ENCODE results near the gene ZFAND3. TPM values are rescaled to one million over a fixed set of nuclear protein-coding genes. Genes with fewer than 3 reads are reported as not detected.

ZFAND3 gene
- total and polyA plus RNA-seq, 2 experiments from 2014 or later, result 36.5 to 50.0 TPM

DNA sequence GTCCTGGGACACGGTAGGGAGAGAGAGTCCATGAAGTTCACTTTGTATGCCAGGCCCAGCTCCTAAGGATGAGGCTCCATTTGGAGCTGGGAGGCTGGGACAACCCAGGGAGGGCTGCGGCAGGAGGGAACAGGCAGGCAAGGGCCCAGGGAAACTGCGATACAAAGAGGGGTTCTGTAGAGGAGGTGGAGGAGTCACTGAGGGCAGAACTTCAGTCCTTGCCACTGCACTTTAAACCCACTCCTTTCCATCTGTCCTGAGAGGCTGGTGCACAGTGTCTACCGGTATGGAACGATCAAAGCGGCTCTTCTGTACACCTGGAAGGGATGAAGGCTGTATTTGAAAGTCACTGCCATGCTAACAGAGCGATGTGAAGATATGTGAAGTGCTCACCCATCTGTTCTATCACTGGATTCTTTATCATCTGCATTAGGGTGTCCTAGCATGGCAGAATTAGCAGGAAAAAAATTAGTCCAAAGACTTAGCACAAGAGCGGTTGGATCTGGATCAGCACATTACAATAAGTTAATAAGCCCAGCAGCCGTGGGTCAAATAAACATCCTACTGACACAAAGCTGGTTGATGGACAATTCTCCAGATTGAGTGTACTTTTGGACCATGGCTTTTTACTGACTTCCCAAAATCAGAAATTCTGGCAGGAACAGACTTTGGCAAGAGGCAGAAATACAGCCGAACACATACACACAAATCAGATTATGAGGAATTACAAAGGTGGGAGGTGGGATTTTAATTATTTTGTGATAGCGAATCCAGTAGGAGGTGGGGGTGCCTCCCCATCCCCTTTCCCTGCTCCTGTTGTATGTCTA is 20.9 kb upstream of the ZFAND3 start:
- Histone ChIP-seq H2AFZ (no peak overlapping the region), H4K20me1 (ENCODE audit: insufficient read depth, poor library complexity, severe bottlenecking) (no peaks in the 10 kb centered on the region), H3K9me2 (replicated peaks; ENCODE audit: insufficient read depth) (no peaks in the 10 kb centered on the region), H3K4me2 (no peak overlapping the region), H3K4me1 (ENCODE audit: insufficient read depth) (no peaks in the 10 kb centered on the region), H3K27ac (no peak overlapping the region), H3K79me2 (no peaks in the 10 kb centered on the region), H3K4me3 (no peak overlapping the region), H3K36me3 (replicated peaks; ENCODE audit: insufficient read depth, low read depth) (no peaks in the 10 kb centered on the region), H3K9me3 (ENCODE audit: low read depth) (no peaks in the 10 kb centered on the region), H3K27me3 (no peaks in the 10 kb centered on the region)
- no peak for TF ChIP-seq CTCF (IDR thresholded peaks at IDR 0.05; ENCODE audit: poor library complexity)
- TF ChIP-seq EZH2phosphoT487 (IDR thresholded peaks at IDR 0.05; ENCODE audit: low read depth, severe bottlenecking, unreplicated experiment), result no peak
- no peak for TF ChIP-seq EZH2 (IDR thresholded peaks at IDR 0.05; ENCODE audit: borderline replicate concordance)
- no peak for DNase-seq (ENCODE audit: low spot score)
- 91% methylated on average over 11 of the region's 11 CpGs for WGBS (ENCODE audit: low lambda C conversion rate, missing lambda C conversion rate)

DNA sequence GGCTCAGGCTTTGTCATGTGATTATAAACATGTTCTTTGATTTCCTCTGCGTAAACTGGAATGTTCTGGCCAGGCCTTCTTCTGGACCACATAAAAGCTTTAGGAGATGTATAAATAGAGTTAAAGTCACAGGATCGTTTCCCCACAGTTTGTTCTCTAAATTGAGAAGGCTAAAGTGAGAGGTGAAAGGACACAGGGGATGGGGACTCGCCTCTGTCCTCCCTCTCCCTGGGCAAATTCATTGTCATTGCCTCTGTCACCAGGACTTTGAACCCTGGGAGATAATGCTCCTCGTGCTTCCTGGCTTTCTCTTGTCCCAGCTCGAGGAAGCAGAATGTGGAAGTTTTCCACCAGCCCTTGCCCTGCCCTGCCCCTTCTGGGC is 20.3 kb upstream of the ZFAND3 start:
- H4K20me1 ChIP-seq (ENCODE audit: insufficient read depth, poor library complexity, severe bottlenecking), result no peaks in the 10 kb centered on the region
- H3K27me3 ChIP-seq, result no peaks in the 10 kb centered on the region
- H3K4me2 ChIP-seq, result no peak overlapping the region
- H3K9me2 ChIP-seq (replicated peaks; ENCODE audit: insufficient read depth), result no peaks in the 10 kb centered on the region
- no peak overlapping the region for H2AFZ ChIP-seq
- H3K4me3 ChIP-seq, result no peak overlapping the region
- H3K36me3 ChIP-seq (replicated peaks; ENCODE audit: insufficient read depth, low read depth), result no peaks in the 10 kb centered on the region
- no peaks in the 10 kb centered on the region for H3K9me3 ChIP-seq (ENCODE audit: low read depth)
- WGBS (ENCODE audit: low lambda C conversion rate, missing lambda C conversion rate), result 42% methylated on average over 5 of the region's 5 CpGs
- H3K27ac ChIP-seq, result no peak overlapping the region
- TF ChIP-seq EZH2phosphoT487 (IDR thresholded peaks at IDR 0.05; ENCODE audit: low read depth, severe bottlenecking, unreplicated experiment), result no peak
- DNase-seq (ENCODE audit: low spot score), result no peak
- no peaks in the 10 kb centered on the region for H3K79me2 ChIP-seq
- no peaks in the 10 kb centered on the region for H3K4me1 ChIP-seq (ENCODE audit: insufficient read depth)

GRCh38 chr6:37800703-37801604 is 18.6 kb upstream of the ZFAND3 start:
- Histone ChIP-seq H3K36me3 (replicated peaks; ENCODE audit: insufficient read depth, low read depth) (no peaks in the 10 kb centered on the region), H3K4me3 (no peak overlapping the region), H3K27ac (no peak overlapping the region), H3K4me1 (ENCODE audit: insufficient read depth) (no peaks in the 10 kb centered on the region), H3K9me2 (replicated peaks; ENCODE audit: insufficient read depth) (no peaks in the 10 kb centered on the region), H3K27me3 (no peaks in the 10 kb centered on the region), H3K4me2 (no peak overlapping the region), H2AFZ (no peak overlapping the region), H4K20me1 (ENCODE audit: insufficient read depth, poor library complexity, severe bottlenecking) (no peaks in the 10 kb centered on the region), H3K79me2 (no peaks in the 10 kb centered on the region), H3K9me3 (ENCODE audit: low read depth) (no peaks in the 10 kb centered on the region)
- no peak for DNase-seq (ENCODE audit: low spot score)
- 79% methylated on average over 10 of the region's 10 CpGs for WGBS (ENCODE audit: low lambda C conversion rate, missing lambda C conversion rate)
- TF ChIP-seq CTCF (IDR thresholded peaks at IDR 0.05; ENCODE audit: poor library complexity) (no peak), EZH2 (IDR thresholded peaks at IDR 0.05; ENCODE audit: borderline replicate concordance) (no peak), EZH2phosphoT487 (IDR thresholded peaks at IDR 0.05; ENCODE audit: low read depth, severe bottlenecking, unreplicated experiment) (no peak)

- H3K4me3 ChIP-seq, result no peak overlapping the region
- no peak overlapping the region for H3K4me2 ChIP-seq
- no peaks in the 10 kb centered on the region for H3K79me2 ChIP-seq
- H3K9me3 ChIP-seq (ENCODE audit: low read depth), result no peaks in the 10 kb centered on the region
- no peaks in the 10 kb centered on the region for H3K27me3 ChIP-seq
- H2AFZ ChIP-seq, result no peak overlapping the region
- no peak for DNase-seq (ENCODE audit: low spot score)
- H4K20me1 ChIP-seq (ENCODE audit: insufficient read depth, poor library complexity, severe bottlenecking), result no peaks in the 10 kb centered on the region
- TF ChIP-seq CTCF (IDR thresholded peaks at IDR 0.05; ENCODE audit: poor library complexity) (no peak), EZH2phosphoT487 (IDR thresholded peaks at IDR 0.05; ENCODE audit: low read depth, severe bottlenecking, unreplicated experiment) (no peak), EZH2 (IDR thresholded peaks at IDR 0.05; ENCODE audit: borderline replicate concordance) (no peak)
- H3K27ac ChIP-seq, result no peak overlapping the region
- H3K9me2 ChIP-seq (replicated peaks; ENCODE audit: insufficient read depth), result no peaks in the 10 kb centered on the region
- no peaks in the 10 kb centered on the region for H3K4me1 ChIP-seq (ENCODE audit: insufficient read depth)
- no peaks in the 10 kb centered on the region for H3K36me3 ChIP-seq (replicated peaks; ENCODE audit: insufficient read depth, low read depth)
Observed at GRCh38 chr6:37801605-37801940, 18.0 kb upstream of the ZFAND3 start.

Data from hepatocyte (in vitro differentiated cells).